K562 (cell line): ENCODE data around the gene FHIT.

ENCODE experiments used
- HCFC1 ChIP-seq: IDR thresholded peaks from 2 replicates; pipeline ENCODE4 v1.6.1; 2012; ENCODE audit warnings: low read depth, low read length, improper control_type of control experiment
- ZNF23 ChIP-seq: fragments of 250-450 bp; sonication (Bioruptor Pico); IDR thresholded peaks from 2 replicates; pipeline ENCODE4 v1.4.0; 2020; ENCODE audit warnings: mild to moderate bottlenecking

GRCh38 chr3:60246361-60246760, 1004.9 kb downstream of the FHIT start:
- TF ChIP-seq HCFC1: no peak
- no peak for TF ChIP-seq ZNF23 (CRISPR knock-in tag)
